Stimulated activated CD8-positive, alpha-beta memory T cell treated with anti-CD3 and anti-CD28 coated beads, Interleukin-7, amount 100 ng/mL, for 4 hours (primary cell): ENCODE data around the gene TSKU.

Source experiments
- DNase-seq, 2 donors: peaks; one replicate each; pipeline ENCODE4 v3.0.0-alpha.2; 2020; ENCODE audit warnings: low read depth in 2 of 2

The TSKU gene

GRCh38 chr11:76752321-76753143, 30.6 kb upstream of the TSKU start:
- DNase-seq = no peak

GRCh38 chr11:76753449-76753848, 29.7 kb upstream of the TSKU start:
- DNase-seq = no peak

- DNase-seq = no peak
Measured at GRCh38 chr11:76753950-76754349, 29.2 kb upstream of the TSKU start.

GRCh38 chr11:76756341-76756741, 26.8 kb upstream of the TSKU start:
- no peak for DNase-seq

GRCh38 chr11:76758311-76758710, 24.8 kb upstream of the TSKU start:
- DNase-seq = no peak

GRCh38 chr11:76759092-76759491, 24.1 kb upstream of the TSKU start:
- no peak for DNase-seq

- no peak for DNase-seq
Measured at GRCh38 chr11:76759517-76759916, 23.6 kb upstream of the TSKU start.

- DNase-seq = no peak
Measured at GRCh38 chr11:76760236-76760635, 22.9 kb upstream of the TSKU start.

GRCh38 chr11:76761718-76762355, 21.3 kb upstream of the TSKU start:
- DNase-seq = no peak

GRCh38 chr11:76762356-76762752, 20.8 kb upstream of the TSKU start:
- no peak for DNase-seq

GRCh38 chr11:76762867-76763572, 20.1 kb upstream of the TSKU start:
- no peak for DNase-seq

- DNase-seq = no peak
Measured at GRCh38 chr11:76763573-76764346, 19.4 kb upstream of the TSKU start.

- no peak for DNase-seq
Measured at GRCh38 chr11:76764941-76765665, 18.1 kb upstream of the TSKU start.

- DNase-seq = no peak
Measured at GRCh38 chr11:76765863-76766350, 17.2 kb upstream of the TSKU start.

GRCh38 chr11:76766521-76766920, 16.6 kb upstream of the TSKU start:
- no peak for DNase-seq

GRCh38 chr11:76767659-76768058, 15.5 kb upstream of the TSKU start:
- DNase-seq = no peak

GRCh38 chr11:76768088-76768908, 14.9 kb upstream of the TSKU start:
- DNase-seq = no peak

GRCh38 chr11:76768909-76769560, 14.1 kb upstream of the TSKU start:
- no peak for DNase-seq

GRCh38 chr11:76769645-76770586, 13.2 kb upstream of the TSKU start:
- no peak for DNase-seq
